NCI-H345 treated with DMSO at 0.1 percent for 48 hours (cell line): ENCODE results near the gene SLCO4A1.

Experiments
- DNase-seq: peaks from one replicate; lab custom pipeline; 2025; ENCODE audit not compliant: unreplicated experiment; lab: John Stamatoyannopoulos, UW

The SLCO4A1 gene

GRCh38 chr20:62651285-62652021, 9.2 kb downstream of the SLCO4A1 start:
- peak; percentile 81 for DNase-seq

GRCh38 chr20:62652041-62652893, 10.0 kb downstream of the SLCO4A1 start:
- DNase-seq, result no peak

- no peak for DNase-seq
Measured at GRCh38 chr20:62652894-62653305, 10.6 kb downstream of the SLCO4A1 start.

GRCh38 chr20:62653373-62653772, 11.1 kb downstream of the SLCO4A1 start:
- DNase-seq, result no peak

GRCh38 chr20:62653951-62654685, 11.8 kb downstream of the SLCO4A1 start:
- no peak for DNase-seq

- no peak for DNase-seq
Measured at GRCh38 chr20:62655282-62656196, 13.2 kb downstream of the SLCO4A1 start.

- no peak for DNase-seq
Measured at GRCh38 chr20:62656197-62656918, 14.1 kb downstream of the SLCO4A1 start.

GRCh38 chr20:62656919-62657588, 14.8 kb downstream of the SLCO4A1 start:
- DNase-seq, result no peak

- DNase-seq, result no peak
Measured at GRCh38 chr20:62657589-62657942, 15.3 kb downstream of the SLCO4A1 start.

- no peak for DNase-seq
Measured at GRCh38 chr20:62657956-62658355, 15.7 kb downstream of the SLCO4A1 start.

GRCh38 chr20:62658593-62659178, 16.4 kb downstream of the SLCO4A1 start:
- no peak for DNase-seq

GRCh38 chr20:62659488-62660239, 17.4 kb downstream of the SLCO4A1 start:
- DNase-seq, result no peak

- DNase-seq, result no peak
Measured at GRCh38 chr20:62660240-62660615, 17.9 kb downstream of the SLCO4A1 start.

- DNase-seq, result no peak
Measured at GRCh38 chr20:62660768-62661167, 18.5 kb downstream of the SLCO4A1 start.

- DNase-seq, result no peak
Measured at GRCh38 chr20:62661647-62662046, 19.3 kb downstream of the SLCO4A1 start.

- no peak for DNase-seq
Measured at GRCh38 chr20:62662422-62662821, 20.1 kb downstream of the SLCO4A1 start.

GRCh38 chr20:62663145-62664018, 21.1 kb downstream of the SLCO4A1 start:
- DNase-seq, result no peak
